HG02943 (cell line): ENCODE data around the gene ANKS3.
"Not testable (repeated sequence)": the region's sequence is repeated elsewhere in the genome, so short reads cannot be mapped to it uniquely, and the experiment has no call there.

Experiments
- ATAC-seq: cut with Tn5 transposase; IDR thresholded peaks from one replicate; pipeline ENCODE4 v1.9.1; 2021; ENCODE audit warnings: mild to moderate bottlenecking, low read depth, moderate library complexity; ENCODE audit not compliant: unreplicated experiment

ANKS3 gene

DNA sequence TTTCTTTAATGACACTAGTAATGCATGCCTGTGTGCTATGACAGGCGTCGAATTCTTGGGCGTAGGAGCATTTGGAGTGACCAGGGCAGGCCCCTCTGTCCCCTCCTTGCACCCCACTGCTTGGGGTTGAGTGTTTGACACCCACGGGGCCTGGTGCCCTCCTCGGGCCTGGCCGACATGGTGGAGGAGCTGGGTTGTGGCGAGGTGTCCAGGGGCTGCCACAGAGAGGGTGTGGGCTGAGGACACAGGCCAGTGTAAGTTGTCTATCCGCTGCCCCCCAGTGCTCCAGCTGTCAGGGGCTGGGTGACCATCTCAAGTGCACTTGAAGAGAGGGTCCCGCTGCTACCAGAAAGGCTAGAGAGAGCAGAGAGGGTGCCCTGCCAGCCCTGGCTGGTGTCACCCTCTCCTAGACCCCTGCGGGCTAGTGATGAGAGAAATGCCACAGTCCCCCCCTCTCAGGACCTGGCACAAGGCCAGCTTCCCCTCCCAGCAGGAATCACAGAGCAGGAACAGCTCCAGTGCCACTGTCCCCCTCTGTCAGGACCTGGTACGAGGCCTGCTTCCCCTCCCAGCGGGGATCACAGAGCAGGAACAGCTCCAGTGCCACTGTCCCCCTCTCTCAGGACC, 79.0 kb downstream of the ANKS3 start:
- no peak for ATAC-seq

DNA sequence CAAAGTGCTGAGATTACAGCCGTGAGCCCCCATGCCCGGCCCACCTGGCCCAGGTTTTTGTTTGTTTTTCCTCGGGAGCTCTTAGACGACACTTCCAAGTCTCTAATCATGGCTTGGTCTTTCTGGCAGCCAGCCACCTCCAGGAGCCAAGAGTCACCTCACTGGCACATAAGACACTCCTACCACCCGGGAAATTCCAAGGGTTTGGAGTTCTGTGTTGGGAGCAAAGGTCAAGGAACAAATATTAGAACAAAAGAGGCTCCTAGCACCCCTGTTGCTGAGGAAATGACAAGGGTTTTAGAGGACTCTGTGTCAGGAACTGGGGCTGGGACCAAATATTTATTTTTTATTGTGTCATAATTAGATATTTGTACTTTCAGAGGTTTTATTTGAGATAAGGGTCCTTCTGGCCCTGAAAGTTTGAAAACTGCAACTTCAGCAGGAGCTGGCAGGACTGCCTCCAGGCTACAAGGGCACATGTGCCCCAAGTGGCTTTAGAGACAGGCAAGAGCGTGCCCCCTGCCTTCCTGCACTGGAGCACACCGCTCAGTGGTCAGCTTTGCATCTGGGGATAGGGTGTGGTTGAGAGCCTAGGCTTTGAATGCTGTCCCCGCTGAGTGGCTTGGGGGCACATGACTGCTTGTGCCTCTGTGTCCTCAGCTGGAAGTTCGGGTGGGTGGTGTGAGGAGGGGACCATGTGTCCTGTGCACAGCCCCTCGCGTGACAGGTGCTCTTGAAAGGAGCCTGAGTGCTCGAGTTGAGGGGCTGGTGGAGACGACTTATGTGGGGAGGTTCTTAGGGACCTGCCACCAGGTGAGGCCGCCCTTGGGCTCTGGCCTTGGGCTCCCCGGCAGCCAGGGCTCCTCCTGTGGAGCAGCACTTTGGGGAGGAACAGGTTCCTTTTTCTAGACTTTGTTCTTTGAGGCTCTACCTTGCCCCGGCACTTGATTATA, 79.8 kb downstream of the ANKS3 start:
- ATAC-seq, result no peak

DNA sequence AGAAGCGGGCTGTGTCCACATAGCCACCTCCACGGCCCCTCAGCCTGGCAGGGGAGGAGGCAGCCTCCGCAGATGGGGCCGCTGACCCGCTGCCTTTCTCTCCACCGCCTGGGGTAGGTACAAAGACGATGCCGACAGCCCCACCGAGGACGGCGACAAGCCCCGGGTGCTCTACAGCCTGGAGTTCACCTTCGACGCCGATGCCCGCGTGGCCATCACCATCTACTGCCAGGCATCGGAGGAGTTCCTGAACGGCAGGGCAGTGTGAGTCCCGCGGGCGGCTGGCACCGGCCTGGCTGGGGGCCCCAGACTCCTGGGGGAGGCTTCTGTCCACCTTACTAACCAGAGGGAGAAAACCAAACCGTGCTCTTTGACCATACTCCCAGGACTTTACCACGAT, 81.5 kb downstream of the ANKS3 start:
- ATAC-seq, result no peak

DNA sequence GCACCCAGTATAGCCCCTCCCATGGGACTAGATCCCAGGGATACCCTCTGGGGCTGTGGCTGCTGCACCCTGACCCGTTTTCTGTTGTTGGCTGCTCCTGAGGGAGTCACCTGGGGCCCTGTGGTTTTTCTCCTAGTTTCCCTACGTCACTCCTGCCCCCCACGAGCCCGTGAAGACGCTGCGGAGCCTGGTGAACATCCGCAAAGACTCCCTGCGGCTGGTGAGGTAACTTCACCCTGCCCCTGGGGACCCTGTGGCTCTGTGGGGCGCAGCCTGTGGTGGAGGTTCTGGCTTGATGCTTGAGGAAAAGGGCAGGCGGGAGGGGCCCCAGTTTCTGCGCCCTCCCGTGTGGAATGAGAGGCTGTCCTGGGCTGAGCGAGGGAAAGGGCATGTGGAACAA, 82.2 kb downstream of the ANKS3 start:
- ATAC-seq, result no peak

DNA sequence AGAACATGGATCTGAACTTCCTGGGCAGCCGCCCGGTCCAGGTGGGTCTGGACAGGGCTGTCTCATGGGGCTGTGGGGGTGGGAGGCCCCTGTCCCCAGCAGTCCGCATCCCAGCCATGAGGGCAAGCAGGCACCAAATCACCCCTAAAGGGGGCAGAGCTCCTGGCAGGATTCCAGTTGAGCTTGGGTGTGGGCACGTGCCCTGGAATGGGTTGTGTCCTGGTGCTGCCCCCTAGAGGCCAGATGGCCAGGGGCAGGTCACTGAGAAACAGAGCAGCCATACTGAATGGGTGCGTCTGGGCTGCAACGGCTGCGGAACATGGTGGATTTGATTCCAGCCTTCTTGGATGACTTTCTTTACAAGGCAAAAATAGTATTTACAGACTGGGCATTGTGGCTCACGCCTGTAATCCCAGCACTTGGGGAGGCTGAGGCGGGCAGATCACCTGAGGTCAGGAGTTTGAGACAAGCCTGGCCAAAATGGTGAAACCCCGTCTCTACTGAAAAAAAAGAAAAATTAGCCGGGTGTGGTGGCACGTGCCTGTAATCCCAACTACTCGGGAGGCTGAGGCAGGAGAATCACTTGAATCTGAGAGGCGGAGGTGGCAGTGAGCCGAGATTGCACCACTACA, 83.5 kb downstream of the ANKS3 start:
- ATAC-seq, result not testable (repeated sequence)

DNA sequence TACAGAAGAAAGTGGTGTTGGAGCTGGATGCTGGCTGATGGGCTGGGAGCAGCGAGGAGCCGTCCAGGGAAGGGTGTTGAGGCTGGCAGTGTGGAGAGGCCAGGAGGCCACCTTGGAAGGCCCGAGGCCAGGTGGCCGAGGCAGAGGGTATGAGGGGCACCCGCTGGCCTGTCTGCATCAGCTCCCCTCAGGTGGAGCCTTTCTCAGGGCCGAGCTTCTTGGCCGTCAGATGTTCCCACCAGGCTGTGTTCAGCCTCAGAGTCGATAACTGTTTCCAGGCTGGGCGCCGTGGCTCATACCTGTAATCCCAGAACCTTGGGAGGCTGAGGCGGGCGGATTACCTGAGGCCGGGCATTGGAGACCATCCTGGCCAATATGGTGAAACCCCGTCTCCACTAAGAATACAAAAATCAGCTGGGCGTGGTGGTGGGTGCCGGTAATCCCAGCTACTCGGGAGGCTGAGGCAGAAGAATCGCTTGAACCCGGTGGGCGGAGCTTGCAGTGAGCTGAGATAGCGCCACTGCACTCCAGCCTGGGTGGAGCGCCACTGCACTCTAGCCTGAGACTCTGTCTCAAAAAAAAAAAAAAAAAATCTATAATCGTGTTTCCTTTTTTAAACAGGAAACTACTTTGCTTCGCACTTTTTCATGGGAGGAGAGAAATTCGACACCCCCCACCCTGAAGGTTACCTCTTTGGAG, 84.2 kb downstream of the ANKS3 start:
- no peak for ATAC-seq

DNA sequence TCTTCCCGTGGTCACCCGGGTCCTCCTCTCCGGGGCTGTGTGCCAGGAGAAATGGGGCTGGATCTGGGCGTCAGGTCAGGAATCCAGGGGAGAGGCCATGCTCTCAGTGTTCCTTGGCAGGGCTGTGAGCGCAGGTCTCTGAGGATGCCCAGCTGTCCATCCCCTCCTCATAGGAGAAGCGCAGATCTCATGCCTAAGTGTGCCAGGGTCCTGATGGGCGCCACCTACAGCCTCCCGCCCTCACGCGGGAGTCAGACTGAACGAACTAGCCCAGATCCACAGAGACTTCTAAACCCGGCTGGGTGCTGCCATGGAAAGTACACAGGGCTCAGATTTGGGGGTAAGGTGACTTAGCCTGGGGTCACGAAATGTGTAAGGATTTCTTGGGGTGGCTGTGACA, 85.2 kb downstream of the ANKS3 start:
- no peak for ATAC-seq

DNA sequence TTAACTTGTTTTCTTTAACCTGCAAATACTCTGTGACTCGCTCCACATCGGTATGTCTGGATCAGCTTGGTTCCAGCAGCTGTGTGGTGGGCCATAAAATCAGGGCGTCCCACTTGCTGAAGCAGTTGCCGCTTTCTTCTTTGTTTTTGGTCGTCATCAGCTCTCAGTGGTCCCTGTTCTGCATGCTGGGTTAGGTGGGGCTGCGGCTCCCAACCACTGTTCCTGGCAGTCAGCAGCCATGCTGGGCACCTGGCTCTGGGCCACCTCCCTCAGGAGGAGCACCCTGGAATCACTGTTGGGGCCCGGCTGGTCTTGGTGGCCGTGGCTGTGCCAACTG, 86.5 kb downstream of the ANKS3 start:
- ATAC-seq, result no peak

DNA sequence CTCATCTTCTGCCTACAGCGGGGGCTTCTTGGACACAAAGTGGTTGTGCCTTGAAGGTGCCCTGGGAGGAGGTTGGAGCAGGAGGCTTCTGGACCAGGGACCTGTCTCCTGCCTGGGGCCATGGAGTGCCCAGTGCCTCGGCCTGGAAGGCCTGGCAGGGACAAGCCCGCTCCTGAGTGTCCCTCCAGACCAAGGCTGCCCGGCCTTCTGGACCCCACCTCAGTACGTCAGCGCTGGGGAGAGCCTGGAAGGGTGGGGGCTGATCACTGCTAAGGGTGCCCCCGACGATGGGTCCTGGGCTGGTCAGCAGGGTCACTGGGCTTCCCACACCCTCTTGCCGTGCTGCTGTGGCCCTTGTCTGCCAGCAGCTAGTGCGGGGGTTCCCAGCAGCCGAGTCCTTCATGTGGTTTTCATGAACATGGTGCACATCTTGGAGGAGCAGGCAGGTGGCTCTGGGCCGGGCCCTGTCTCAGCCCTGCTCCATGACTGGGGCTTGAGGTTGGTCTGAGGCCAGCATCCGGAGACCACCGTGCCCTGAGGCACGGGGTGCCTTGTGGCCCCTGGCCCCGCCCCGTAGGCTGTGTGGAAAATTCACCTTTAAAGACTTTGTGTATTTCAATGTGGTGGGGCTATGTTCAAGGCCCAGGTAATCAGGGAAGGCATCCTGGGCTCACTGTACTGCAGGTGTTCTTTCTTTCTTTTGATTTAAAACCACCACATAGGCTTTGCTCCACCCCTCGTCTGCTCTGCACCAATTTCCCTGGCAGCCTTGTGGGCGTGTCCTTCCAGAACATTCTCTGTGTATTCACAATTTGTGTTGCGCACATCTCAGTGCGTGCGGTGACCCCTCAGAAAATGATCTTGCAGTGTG, 87.1 kb downstream of the ANKS3 start:
- no peak for ATAC-seq
